GM18861 (cell line): ENCODE measurements around the gene EED.
"Not testable (repeated sequence)": the region's sequence is repeated elsewhere in the genome, so short reads cannot be mapped to it uniquely, and the experiment has no call there.

Experiments used
- ATAC-seq: cut with Tn5 transposase; IDR thresholded peaks from one replicate; pipeline ENCODE4 v1.9.1; 2021; ENCODE audit not compliant: unreplicated experiment

The EED gene

GRCh38 chr11:86289508-86290280 lies 45.1 kb downstream of the EED start:
- not testable (repeated sequence) for ATAC-seq

DNA sequence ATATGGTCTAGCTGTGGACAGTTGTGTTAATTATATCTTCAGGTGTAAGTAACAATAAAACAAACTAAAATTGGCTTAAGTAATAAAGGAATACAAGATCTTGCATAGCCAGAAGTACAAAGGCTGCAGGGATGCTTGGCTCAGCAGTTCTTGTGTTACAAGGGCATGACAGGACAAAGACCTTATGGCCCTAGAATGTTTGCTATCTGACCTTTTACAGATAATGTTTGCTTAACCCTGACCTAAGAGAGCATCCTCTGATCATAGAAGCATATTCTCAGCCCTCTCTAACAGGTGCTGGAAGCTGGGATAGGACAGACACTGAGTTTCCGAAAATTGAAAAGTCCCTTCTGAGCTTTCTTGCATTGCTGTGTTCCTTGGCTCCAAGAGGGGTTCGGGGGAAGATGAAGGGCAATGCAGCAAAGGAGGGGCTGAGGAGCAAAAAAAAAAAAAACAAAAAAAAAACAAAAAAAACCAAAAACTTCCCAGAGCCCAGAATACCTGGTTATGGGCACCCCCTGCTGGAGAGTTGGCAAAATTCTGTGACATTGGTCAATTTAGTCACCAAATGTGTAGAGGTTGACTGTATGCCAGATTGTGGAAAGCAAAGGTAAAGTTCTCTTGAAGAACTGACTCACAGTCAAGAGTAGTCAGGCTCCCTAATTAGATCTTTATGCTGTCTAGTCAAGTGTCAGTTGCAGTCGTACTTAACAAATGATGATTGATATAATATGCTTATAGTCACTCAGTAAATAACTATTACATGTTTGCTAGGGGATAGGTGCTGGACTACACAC lies 47.1 kb downstream of the EED start:
- ATAC-seq = no peak

- peak; percentile 42 for ATAC-seq
Observed at GRCh38 chr11:86292912-86293616, 48.5 kb downstream of the EED start.

DNA sequence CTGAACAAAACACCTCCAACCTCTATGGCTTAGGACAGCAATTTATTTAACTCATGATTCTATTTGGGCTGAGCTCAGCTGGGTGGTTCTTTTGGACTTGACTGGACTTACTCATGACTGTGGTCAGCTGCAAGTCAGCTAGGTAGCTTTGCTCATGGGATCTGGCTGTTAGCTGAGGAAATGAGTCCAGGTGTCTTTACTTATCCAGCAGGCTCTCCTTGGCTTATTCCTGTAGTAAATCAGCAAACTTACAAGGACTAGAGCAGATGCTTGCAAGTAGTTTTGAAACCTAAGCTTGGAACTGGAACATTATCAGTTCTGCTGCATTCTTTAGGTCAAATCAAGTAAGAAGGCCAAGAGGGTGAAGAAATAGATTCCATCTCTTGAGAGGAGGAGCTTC lies 49.5 kb downstream of the EED start:
- ATAC-seq = no peak

- no peak for ATAC-seq
Observed at GRCh38 chr11:86301742-86302091, 57.2 kb downstream of the EED start.

GRCh38 chr11:86302092-86302793 lies 57.7 kb downstream of the EED start, which contains the start of gene HIKESHI:
HIKESHI (plus strand) TSS chr11:86302240; CDS start chr11:86302449, 209 bp downstream.
- peak; percentile 98 for ATAC-seq

DNA sequence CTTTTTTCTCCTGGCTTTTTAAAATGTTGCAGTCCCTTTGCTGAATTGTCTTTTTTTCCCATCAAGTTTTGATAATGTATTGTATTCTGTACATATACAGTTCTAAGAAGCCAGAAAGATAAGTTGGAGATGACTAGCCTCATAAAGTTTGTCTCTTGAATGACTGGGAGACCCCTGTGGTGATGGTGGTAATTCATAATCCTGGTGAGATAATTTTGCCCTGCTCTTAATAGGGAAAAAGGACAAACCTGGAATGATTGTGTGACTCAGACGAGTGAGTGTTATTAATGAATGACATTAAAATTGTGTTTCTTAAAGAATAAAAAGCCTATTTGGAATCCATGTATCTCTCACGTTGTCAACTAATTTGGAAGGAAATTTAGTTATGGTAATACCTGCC lies 58.7 kb downstream of the EED start:
- no peak for ATAC-seq

GRCh38 chr11:86308710-86309109 lies 64.2 kb downstream of the EED start:
- ATAC-seq = not testable (repeated sequence)

- no peak for ATAC-seq
Observed at GRCh38 chr11:86313793-86314192, 69.2 kb downstream of the EED start.

GRCh38 chr11:86314636-86315035 lies 70.1 kb downstream of the EED start:
- ATAC-seq = no peak
